Erythroblast (primary cell): ENCODE measurements around the gene NFU1.

ENCODE experiments used
- GATA1 ChIP-seq: IDR thresholded peaks from 2 replicates; pipeline ENCODE4 v1.6.1; 2011; ENCODE audit warnings: low read depth, mild to moderate bottlenecking, control low read depth, low read length, moderate library complexity
- POLR2A ChIP-seq: IDR thresholded peaks from 2 replicates; pipeline ENCODE4 v1.6.1; 2011; ENCODE audit warnings: mild to moderate bottlenecking, low read length

GRCh38 chr2:69395866-69396265 lies 41.4 kb downstream of the NFU1 start:
- TF ChIP-seq POLR2A: no peak
- TF ChIP-seq GATA1: no peak
